K562 (cell line): ENCODE results near the gene ATXN7. TPM values are rescaled to one million over a fixed set of nuclear protein-coding genes. Genes with fewer than 3 reads are reported as not detected.

ENCODE experiments used
- polyA plus RNA-seq, 8 experiments: library from polyadenylated mRNA; depleted of rRNA in 4 of 8; stranded (reverse) in 5 of 8; unstranded in 3 of 8; fragments of >200 nt; fragmentation: Nextera tagmentation in 2 of 8; fragmentation: Illumina TruSeq in 1 of 8; extraction: Ambion mirVana in 2 of 8; extraction: Trizol in 1 of 8; gene quantifications; 2 replicates each; pipeline versions ENCODE4 v1.2.1 to v1.2.3, GENCODE V29; 2011 to 2014; ENCODE audit warnings: inconsistent platforms in 1 of 8, missing spikeins in 1 of 8
- small RNA-seq: library from RNA; depleted of rRNA; stranded (forward); fragments of <200 nt; gene quantifications from one replicate; pipeline ENCODE3, GENCODE V24; 2014
- total RNA-seq, 7 experiments: library from RNA; depleted of rRNA in 6 of 7; stranded (reverse); fragments of >200 nt in 6 of 7; fragmentation: Illumina TruSeq in 2 of 7; extraction: Trizol in 2 of 7; gene quantifications; 2 replicates each; pipeline versions ENCODE4 v1.2.1 to v1.2.3, GENCODE V29; 2011 to 2021; ENCODE audit warnings: low replicate concordance in 1 of 7

The ATXN7 gene
- total and polyA plus RNA-seq, 9 of the 15 experiments (the other 6 are each of a cell fraction or from before 2014, with no cell fraction given): 0.41 to 9.2 (median 6.7) TPM

Small RNAs within 50 kb of the gene (small RNA-seq; reads per million reads assigned to genes)
- gene SCAANT1: not detected

Other genes starting within 250 kb of the ATXN7 start
- gene SNTN, start 211.2 kb upstream of the ATXN7 start, total RNA-seq (2014; rRNA removed): not detected in 2 replicates
- gene SNTN, start 211.2 kb upstream of the ATXN7 start, total RNA-seq (2014; rRNA removed; fragmentation: Illumina TruSeq; extraction: Trizol): not detected in 2 replicates
- gene SNTN, start 211.2 kb upstream of the ATXN7 start, total RNA-seq (2015; rRNA removed; fragmentation: Illumina TruSeq; extraction: Trizol): not detected in 2 replicates
- gene SNTN, start 211.2 kb upstream of the ATXN7 start, total RNA-seq (2021): not detected in 2 replicates
- not detected in 2 replicates for gene SNTN, start 211.2 kb upstream of the ATXN7 start, polyA plus RNA-seq (2011; rRNA removed)
- not detected in 2 replicates for gene SNTN, start 211.2 kb upstream of the ATXN7 start, polyA plus RNA-seq (2014; fragmentation: Illumina TruSeq; extraction: Trizol)
- gene SNTN, start 211.2 kb upstream of the ATXN7 start, polyA plus RNA-seq (2014; fragmentation: Nextera tagmentation; extraction: Ambion mirVana): not detected
- gene SNTN, start 211.2 kb upstream of the ATXN7 start, polyA plus RNA-seq (2014; rRNA removed): not detected in 2 replicates
- not detected in 2 replicates for gene C3orf49, start 44.6 kb upstream of the ATXN7 start, total RNA-seq (2014; rRNA removed)
- gene C3orf49, start 44.6 kb upstream of the ATXN7 start, total RNA-seq (2014; rRNA removed; fragmentation: Illumina TruSeq; extraction: Trizol): not detected in 2 replicates
- not detected in 2 replicates for gene C3orf49, start 44.6 kb upstream of the ATXN7 start, total RNA-seq (2015; rRNA removed; fragmentation: Illumina TruSeq; extraction: Trizol)
- not detected in 2 replicates for gene C3orf49, start 44.6 kb upstream of the ATXN7 start, total RNA-seq (2021)
- not detected in 2 replicates for gene C3orf49, start 44.6 kb upstream of the ATXN7 start, polyA plus RNA-seq (2011; rRNA removed)
- gene C3orf49, start 44.6 kb upstream of the ATXN7 start, polyA plus RNA-seq (2014; fragmentation: Illumina TruSeq; extraction: Trizol): not detected in 2 replicates
- not detected for gene C3orf49, start 44.6 kb upstream of the ATXN7 start, polyA plus RNA-seq (2014; fragmentation: Nextera tagmentation; extraction: Ambion mirVana)
- gene C3orf49, start 44.6 kb upstream of the ATXN7 start, polyA plus RNA-seq (2014; rRNA removed): not detected in 2 replicates
- gene THOC7, start 62 bp upstream of the ATXN7 start, total RNA-seq (2014; rRNA removed): 45.1 and 56.5 TPM in 2 replicates
- gene THOC7, start 62 bp upstream of the ATXN7 start, total RNA-seq (2014; rRNA removed; fragmentation: Illumina TruSeq; extraction: Trizol): 94.7 and 103 TPM in 2 replicates
- gene THOC7, start 62 bp upstream of the ATXN7 start, total RNA-seq (2015; rRNA removed; fragmentation: Illumina TruSeq; extraction: Trizol): 89.2 and 96.6 TPM in 2 replicates
- 65.8 and 67.8 TPM in 2 replicates for gene THOC7, start 62 bp upstream of the ATXN7 start, total RNA-seq (2021)
- 56.7 and 89.6 TPM in 2 replicates for gene THOC7, start 62 bp upstream of the ATXN7 start, polyA plus RNA-seq (2011; rRNA removed)
- gene THOC7, start 62 bp upstream of the ATXN7 start, polyA plus RNA-seq (2014; fragmentation: Illumina TruSeq; extraction: Trizol): 113 and 118 TPM in 2 replicates
- 100 to 1,000 TPM; 121 to 129 TPM for gene THOC7, start 62 bp upstream of the ATXN7 start, polyA plus RNA-seq (2014; fragmentation: Nextera tagmentation; extraction: Ambion mirVana)
- gene THOC7, start 62 bp upstream of the ATXN7 start, polyA plus RNA-seq (2014; rRNA removed): 76.6 and 89.8 TPM in 2 replicates
- 2.2 TPM in 1 of 2 replicates, not detected in the other for gene SCAANT1, start 48.5 kb downstream of the ATXN7 start, total RNA-seq (2014; rRNA removed)
- not detected in 2 replicates for gene SCAANT1, start 48.5 kb downstream of the ATXN7 start, total RNA-seq (2014; rRNA removed; fragmentation: Illumina TruSeq; extraction: Trizol)
- gene SCAANT1, start 48.5 kb downstream of the ATXN7 start, total RNA-seq (2015; rRNA removed; fragmentation: Illumina TruSeq; extraction: Trizol): not detected in 2 replicates
- not detected in 2 replicates for gene SCAANT1, start 48.5 kb downstream of the ATXN7 start, total RNA-seq (2021)
- not detected in 2 replicates for gene SCAANT1, start 48.5 kb downstream of the ATXN7 start, polyA plus RNA-seq (2011; rRNA removed)
- not detected in 2 replicates for gene SCAANT1, start 48.5 kb downstream of the ATXN7 start, polyA plus RNA-seq (2014; fragmentation: Illumina TruSeq; extraction: Trizol)
- gene SCAANT1, start 48.5 kb downstream of the ATXN7 start, polyA plus RNA-seq (2014; fragmentation: Nextera tagmentation; extraction: Ambion mirVana): not detected
- not detected in 2 replicates for gene SCAANT1, start 48.5 kb downstream of the ATXN7 start, polyA plus RNA-seq (2014; rRNA removed)
- gene PSMD6, start 159.6 kb downstream of the ATXN7 start, total RNA-seq (2014; rRNA removed): 115 and 121 TPM in 2 replicates
- gene PSMD6, start 159.6 kb downstream of the ATXN7 start, total RNA-seq (2014; rRNA removed; fragmentation: Illumina TruSeq; extraction: Trizol): 133 and 151 TPM in 2 replicates
- 119 and 122 TPM in 2 replicates for gene PSMD6, start 159.6 kb downstream of the ATXN7 start, total RNA-seq (2015; rRNA removed; fragmentation: Illumina TruSeq; extraction: Trizol)
- 104 and 108 TPM in 2 replicates for gene PSMD6, start 159.6 kb downstream of the ATXN7 start, total RNA-seq (2021)
- 60.0 and 78.2 TPM in 2 replicates for gene PSMD6, start 159.6 kb downstream of the ATXN7 start, polyA plus RNA-seq (2011; rRNA removed)
- 106 and 113 TPM in 2 replicates for gene PSMD6, start 159.6 kb downstream of the ATXN7 start, polyA plus RNA-seq (2014; fragmentation: Illumina TruSeq; extraction: Trizol)
- 100 to 1,000 TPM in 1 of 2 experiments, 10 to 100 TPM in 1; 82.4 to 100 TPM for gene PSMD6, start 159.6 kb downstream of the ATXN7 start, polyA plus RNA-seq (2014; fragmentation: Nextera tagmentation; extraction: Ambion mirVana)
- gene PSMD6, start 159.6 kb downstream of the ATXN7 start, polyA plus RNA-seq (2014; rRNA removed): 113 TPM in 2 replicates